Motor neuron (in vitro differentiated cells): Measurements from ENCODE around the gene IGSF3. TPM values are rescaled to one million over a fixed set of nuclear protein-coding genes. Genes with fewer than 3 reads are reported as not detected.
A peak's percentile ranks its signal among the peaks of the same experiment; 100 is the strongest.
"Not testable (repeated sequence)": the region's sequence is repeated elsewhere in the genome, so short reads cannot be mapped to it uniquely, and the experiment has no call there.

ENCODE experiments used
- ATAC-seq, 8 experiments: fragments of 200-7000 bp; cut with Tn5 transposase; replicated peaks in 6 of 8; 2 replicates each; pipeline ENCODE4 v1.8.0; 2021; ENCODE audit warnings: mild to moderate bottlenecking in 8 of 8, moderate library complexity in 8 of 8
- H3K27ac ChIP-seq, 2 donors: fragments of 250-450 bp; sonication (Bioruptor Pico); 2 replicates each; pipeline ENCODE4 v1.9.0; 2021; ENCODE audit warnings: antibody characterized with exemption in 2 of 2, mild to moderate bottlenecking in 2 of 2, moderate library complexity in 1 of 2
- H3K4me1 ChIP-seq, 2 donors: fragments of 250-450 bp; sonication (Bioruptor Pico); replicated peaks in 1 of 2; 2 replicates each; pipeline ENCODE4 v1.6.1; 2021; ENCODE audit warnings: antibody characterized with exemption in 2 of 2, mild to moderate bottlenecking in 2 of 2, moderate library complexity in 1 of 2
- H3K4me3 ChIP-seq, 5 donors: fragments of 250-450 bp; sonication (Bioruptor Pico); 2 replicates each; pipeline ENCODE4 v1.9.0; 2021; ENCODE audit warnings: antibody characterized with exemption in 5 of 5, mild to moderate bottlenecking in 5 of 5, moderate library complexity in 4 of 5
- WGBS, 10 experiments: fragments of 450-650 bp; shearing (Covaris generic); methylation state at CpG; one replicate each; pipeline ENCODE4 v1.0.0; 2022; 5-methylcytosine and 5-hydroxymethylcytosine counted together
- in situ Hi-C, 9 experiments: fragments of 400-800 bp; cut with MboI; loops; one replicate each; pipeline ENCODE4 v1.15.0; 2021; ENCODE audit warnings: low sequenced_read_pairs in 9 of 9, low pct_unique_long_range_greater_than_20kb in 2 of 9; ENCODE audit not compliant: unreplicated experiment in 9 of 9
- total RNA-seq, 8 experiments: library from RNA; unstranded; fragments of 300-600 nt; gene quantifications; 2 replicates each; pipeline versions ENCODE4 v1.2.3 to v1.2.4, GENCODE V29; 2022

IGSF3 gene
- total RNA-seq, 8 experiments from 2014 or later = 4.3 to 57.7 (median 32.6) TPM

DNA sequence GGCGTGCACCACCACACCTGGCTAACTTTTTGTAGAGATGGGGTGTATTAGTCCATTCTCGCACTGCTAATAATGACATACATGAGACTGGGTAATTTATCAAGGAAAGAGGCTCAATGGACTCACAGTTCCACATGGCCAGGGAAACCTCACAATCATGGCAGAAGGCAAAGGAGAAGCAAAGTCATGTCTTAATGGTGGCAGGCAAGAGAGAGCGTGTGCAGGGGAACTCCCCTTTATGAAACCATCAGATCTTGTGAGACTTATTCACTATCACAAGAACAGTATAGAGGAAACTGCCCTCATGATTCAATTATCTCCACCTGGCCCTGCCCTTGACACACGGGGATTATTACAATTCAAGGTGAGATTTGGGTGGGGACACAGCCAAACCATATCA lies 105.1 kb downstream of the IGSF3 start:
- H3K4me3 ChIP-seq, H3K4me1 ChIP-seq, ATAC-seq, H3K27ac ChIP-seq: not testable (repeated sequence)
- in situ Hi-C loops = loop anchor here in 2 of 9 experiments (25.0 kb wide), 1 partner anchor 500 kb away; the partner anchor contains the start of gene TTF2 (in 2 of the 2)
- WGBS, 10 experiments = 81 to 100% (median 90%) methylated on average over 1 to 4 of the region's 4 CpGs; no CpG with 5 or more reads in 3 of the 10 experiments

DNA sequence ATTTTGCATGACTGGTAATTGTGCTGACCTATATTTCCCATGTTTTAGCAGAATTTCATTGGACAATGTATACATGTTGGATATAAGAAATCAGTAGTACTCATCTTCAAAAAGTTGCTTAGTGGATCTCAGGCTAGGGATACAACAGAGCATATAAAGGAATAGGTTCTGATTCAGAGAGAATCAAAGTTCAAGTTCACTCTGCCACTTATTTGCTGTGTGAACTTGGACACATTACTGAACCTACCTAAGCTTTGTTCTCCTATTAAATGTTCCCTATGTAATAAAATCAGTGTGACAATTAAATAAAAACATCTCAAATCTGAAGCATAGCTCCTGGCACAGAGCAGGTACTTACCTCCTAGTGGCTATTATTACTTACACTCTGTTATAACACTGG lies 106.0 kb downstream of the IGSF3 start:
- in situ Hi-C loops = loop anchor here in 2 of 9 experiments (25.0 kb wide), 1 partner anchor 501 kb away; the partner anchor contains the start of gene TTF2 (in 2 of the 2)
- H3K4me1 ChIP-seq = no peaks in the 10 kb centered on the region
- H3K27ac ChIP-seq = no peak overlapping the region
- ATAC-seq = no peak
- no peak overlapping the region for H3K4me3 ChIP-seq

DNA sequence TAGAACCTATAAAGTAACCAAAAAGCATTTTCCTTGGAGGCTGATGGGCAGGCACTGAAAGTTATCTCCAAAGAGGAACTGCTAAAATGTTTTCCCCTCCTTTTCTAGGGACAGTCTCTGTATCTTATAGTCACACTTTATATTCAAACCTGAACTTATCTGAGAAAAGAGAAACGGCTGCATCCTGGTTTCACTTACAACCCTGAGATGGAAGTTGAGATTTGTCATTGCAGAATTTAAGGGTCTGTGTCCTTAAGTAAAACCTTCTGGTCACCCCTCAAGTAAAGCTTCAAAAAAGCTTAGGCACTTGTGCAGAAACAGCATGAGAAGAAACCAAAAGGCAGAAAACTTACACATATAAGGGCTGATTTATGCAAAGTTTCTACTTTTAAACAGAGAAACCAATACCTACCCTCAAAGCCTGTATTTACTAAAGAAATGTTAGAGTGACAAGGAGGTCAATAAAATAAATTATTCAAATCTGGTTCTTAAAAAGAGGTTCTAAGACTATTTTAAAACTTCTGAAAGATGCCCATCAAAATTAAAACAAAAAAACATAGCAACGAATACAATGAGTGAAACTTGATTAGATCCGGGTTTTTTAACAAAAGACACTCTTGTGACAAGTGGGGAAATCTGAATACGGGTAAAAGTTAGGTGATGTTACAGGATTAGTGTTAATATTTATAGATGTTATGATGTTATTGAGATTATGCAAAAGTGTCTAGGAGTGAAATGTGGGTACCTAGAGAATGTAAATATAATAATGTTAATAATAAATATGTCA lies 106.6 kb downstream of the IGSF3 start:
- no peak overlapping the region for H3K27ac ChIP-seq
- 80 to 94% (median 85%) methylated on average over 1 to 4 of the region's 4 CpGs for WGBS, 10 experiments
- in situ Hi-C loops = loop anchor here in 2 of 9 experiments (25.0 kb wide), 1 partner anchor 501 kb away; the partner anchor contains the start of gene TTF2 (in 2 of the 2)
- H3K4me3 ChIP-seq = no peak overlapping the region
- no peak for ATAC-seq
- no peaks in the 10 kb centered on the region for H3K4me1 ChIP-seq

DNA sequence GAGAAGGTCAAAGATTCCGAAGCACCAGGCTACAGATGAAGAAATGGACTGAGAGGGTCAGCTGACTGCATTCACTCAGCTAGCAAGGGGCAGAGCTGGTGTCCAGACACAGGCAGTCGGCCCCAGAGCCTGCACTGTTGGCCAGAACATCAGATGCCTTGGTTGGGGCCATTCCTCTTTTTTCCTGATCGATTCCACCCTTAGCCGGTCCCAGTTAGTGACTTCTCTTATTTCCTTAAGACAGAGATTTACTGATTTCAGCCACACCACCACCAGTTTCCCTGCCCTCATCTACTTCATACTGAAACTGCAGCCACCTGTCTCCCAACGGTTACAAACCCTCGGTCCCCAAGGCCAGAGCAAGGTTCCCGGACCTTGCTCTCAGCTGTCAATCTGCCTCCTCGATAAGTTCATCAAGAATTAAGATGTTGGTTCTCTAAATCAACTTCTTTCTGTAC lies 108.2 kb downstream of the IGSF3 start:
- no peak for ATAC-seq
- 87 to 100% (median 94%) methylated on average over 3 to 8 of the region's 8 CpGs; no CpG with 5 or more reads in 2 of the 10 experiments for WGBS, 10 experiments
- in situ Hi-C loops = loop anchor here in 2 of 9 experiments (25.0 kb wide), 1 partner anchor 503 kb away; the partner anchor contains the start of gene TTF2 (in 2 of the 2)
- Histone ChIP-seq H3K27ac (no peak overlapping the region), H3K4me1 (no peaks in the 10 kb centered on the region), H3K4me3 (no peak overlapping the region)

DNA sequence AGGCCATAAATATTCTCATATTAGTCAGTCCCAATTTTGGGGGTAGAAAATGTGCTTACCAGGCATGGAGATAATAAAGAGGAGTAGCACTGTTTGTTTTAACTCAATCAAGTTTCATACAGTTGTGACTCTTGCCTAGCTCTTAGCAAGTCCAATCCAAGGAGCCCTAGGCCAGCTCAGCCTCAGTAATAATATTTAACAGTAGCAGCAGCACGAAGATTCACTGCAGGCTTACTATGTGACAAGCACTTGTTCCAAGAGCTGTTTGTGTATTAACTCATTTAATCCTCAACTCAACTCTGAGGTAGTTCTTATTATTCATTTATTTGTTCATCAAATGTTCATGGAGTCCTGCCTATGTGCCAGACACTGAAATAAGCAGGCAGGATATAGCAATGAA lies 109.0 kb downstream of the IGSF3 start:
- 56 to 88% (median 67%) methylated on average over 1 of the region's 1 CpG; no CpG with 5 or more reads in 4 of the 10 experiments for WGBS, 10 experiments
- ATAC-seq = no peak
- H3K27ac ChIP-seq = no peak overlapping the region
- in situ Hi-C loops = loop anchor here in 2 of 9 experiments (25.0 kb wide), 1 partner anchor 504 kb away; the partner anchor contains the start of gene TTF2 (in 2 of the 2)
- H3K4me1 ChIP-seq = no peaks in the 10 kb centered on the region
- H3K4me3 ChIP-seq = no peak overlapping the region

DNA sequence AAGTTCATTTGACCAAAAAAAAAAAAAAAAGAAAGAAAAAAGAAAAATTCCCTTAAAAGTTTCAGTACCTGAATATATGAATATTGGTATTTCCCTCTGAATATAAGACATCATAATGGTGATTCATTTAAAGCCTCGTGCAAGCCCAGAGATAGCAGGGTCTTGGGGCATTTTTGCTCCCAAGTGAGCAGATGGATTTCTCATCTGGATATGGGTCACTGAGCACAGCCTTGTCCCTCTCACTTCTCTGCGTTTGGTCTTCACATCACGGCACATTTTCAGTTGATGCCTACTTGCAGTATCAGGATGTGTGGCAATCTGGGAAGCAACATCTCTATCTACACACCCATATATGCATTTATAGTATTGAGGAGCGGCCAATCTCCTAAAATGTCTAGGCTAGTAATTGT lies 109.4 kb downstream of the IGSF3 start:
- WGBS, 10 experiments = 33 to 90% (median 78%) methylated on average over 1 to 4 of the region's 4 CpGs
- ATAC-seq = no peak
- in situ Hi-C loops = loop anchor here in 2 of 9 experiments (25.0 kb wide), 1 partner anchor 504 kb away; the partner anchor contains the start of gene TTF2 (in 2 of the 2)
- H3K4me3 ChIP-seq = no peak overlapping the region
- H3K27ac ChIP-seq = no peak overlapping the region
- no peaks in the 10 kb centered on the region for H3K4me1 ChIP-seq

DNA sequence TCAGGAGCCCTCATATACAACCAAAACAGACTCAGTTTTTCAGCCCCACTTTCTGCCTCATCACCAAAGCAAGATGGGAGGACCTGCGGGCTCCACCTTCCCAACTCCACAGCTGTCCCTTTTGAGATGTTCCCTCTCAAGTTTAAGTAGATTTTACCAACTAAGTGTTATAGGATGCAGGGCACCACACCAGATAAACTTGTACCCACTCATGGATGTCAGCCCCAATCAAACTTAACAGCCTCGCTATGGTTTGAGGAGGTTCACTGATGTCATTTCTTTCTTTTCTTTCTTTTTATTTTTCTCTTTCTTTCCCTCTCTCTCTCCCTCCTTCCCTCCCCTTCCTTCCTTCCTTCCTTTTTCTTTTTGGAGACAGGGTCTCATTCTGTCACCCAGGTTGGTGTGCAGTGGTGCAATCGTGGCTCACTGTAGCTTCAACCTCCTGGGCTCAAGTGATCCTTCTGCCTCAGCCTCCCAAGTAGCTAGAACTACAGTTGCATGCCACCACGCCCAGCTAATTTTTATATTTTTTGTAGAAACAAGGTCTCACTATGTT lies 110.1 kb downstream of the IGSF3 start:
- in situ Hi-C loops = loop anchor here in 2 of 9 experiments (25.0 kb wide), 1 partner anchor 505 kb away; the partner anchor contains the start of gene TTF2 (in 2 of the 2)
- no peak for ATAC-seq
- H3K4me3 ChIP-seq = no peak overlapping the region
- H3K4me1 ChIP-seq = no peaks in the 10 kb centered on the region
- 79 to 100% (median 94%) methylated on average over 1 to 4 of the region's 4 CpGs for WGBS, 10 experiments
- H3K27ac ChIP-seq = no peak overlapping the region

DNA sequence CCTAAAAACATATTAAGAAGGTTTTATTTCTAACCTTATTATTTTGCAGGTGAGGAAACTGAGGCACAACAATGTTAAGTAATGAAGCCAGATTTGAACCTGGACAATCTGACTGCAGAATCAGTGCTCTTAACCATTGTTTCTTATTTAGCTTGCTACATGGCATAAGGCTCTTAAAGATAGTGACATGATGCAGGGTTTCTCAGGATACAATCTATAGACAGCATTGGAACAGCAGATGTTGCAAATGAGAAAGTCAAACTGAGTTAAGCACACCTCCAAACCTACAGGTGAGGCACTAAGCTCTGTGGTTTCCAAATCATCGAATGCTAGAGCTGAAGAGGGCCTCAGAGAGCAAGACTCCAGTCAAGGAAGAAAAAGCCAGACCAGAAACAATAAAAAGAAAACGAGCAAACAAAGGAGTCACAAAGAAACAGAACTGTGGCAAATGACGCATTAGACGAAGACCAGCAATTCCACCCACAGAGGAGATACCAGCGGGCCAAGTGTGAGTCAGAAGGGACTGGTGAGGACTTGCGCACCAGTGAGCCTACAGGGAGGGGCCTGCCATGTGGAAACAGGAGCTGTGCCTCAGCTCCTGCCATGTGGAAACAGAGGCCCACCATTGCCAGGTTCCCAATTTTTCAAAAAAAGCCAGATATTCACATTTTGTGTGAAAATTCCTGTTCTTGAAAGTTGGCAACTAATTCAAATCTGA lies 111.1 kb downstream of the IGSF3 start:
- H3K27ac ChIP-seq = no peak overlapping the region
- WGBS, 10 experiments = 5 to 100% (median 86%) methylated on average over 2 to 6 of the region's 6 CpGs; no CpG with 5 or more reads in 1 of the 10 experiments
- in situ Hi-C loops = loop anchor here in 2 of 9 experiments (25.0 kb wide), 1 partner anchor 506 kb away; the partner anchor contains the start of gene TTF2 (in 2 of the 2)
- H3K4me1 ChIP-seq = no peaks in the 10 kb centered on the region
- H3K4me3 ChIP-seq = no peak overlapping the region
- peak in 3 of 8 experiments; percentile 49 to 99 (median 98) for ATAC-seq

DNA sequence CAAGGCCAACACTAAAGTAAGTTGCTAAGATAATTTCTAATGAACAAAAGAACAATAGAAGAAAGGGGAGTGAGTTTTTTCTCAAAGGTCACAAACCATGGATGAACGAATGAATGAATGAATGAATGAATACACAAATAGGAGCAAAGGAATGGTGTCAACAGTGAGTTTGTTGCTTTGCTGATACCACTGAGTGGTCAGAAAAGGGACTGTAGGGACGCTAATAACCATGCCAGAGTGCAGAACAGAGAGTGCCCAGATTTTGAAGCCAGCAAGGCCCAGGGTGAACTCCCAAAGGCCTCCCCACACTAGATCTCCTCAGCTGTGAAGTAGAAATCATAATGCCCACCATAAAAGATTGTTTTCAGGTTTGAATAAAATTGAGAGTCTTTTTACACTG lies 112.6 kb downstream of the IGSF3 start:
- Histone ChIP-seq H3K27ac (no peak overlapping the region), H3K4me1 (no peaks in the 10 kb centered on the region), H3K4me3 (no peak overlapping the region)
- no peak for ATAC-seq
- in situ Hi-C loops = loop anchor here in 2 of 9 experiments (25.0 kb wide), 1 partner anchor 507 kb away; the partner anchor contains the start of gene TTF2 (in 2 of the 2)
- WGBS, 10 experiments = 75 to 100% (median 94%) methylated on average over 1 to 2 of the region's 2 CpGs; no CpG with 5 or more reads in 1 of the 10 experiments

DNA sequence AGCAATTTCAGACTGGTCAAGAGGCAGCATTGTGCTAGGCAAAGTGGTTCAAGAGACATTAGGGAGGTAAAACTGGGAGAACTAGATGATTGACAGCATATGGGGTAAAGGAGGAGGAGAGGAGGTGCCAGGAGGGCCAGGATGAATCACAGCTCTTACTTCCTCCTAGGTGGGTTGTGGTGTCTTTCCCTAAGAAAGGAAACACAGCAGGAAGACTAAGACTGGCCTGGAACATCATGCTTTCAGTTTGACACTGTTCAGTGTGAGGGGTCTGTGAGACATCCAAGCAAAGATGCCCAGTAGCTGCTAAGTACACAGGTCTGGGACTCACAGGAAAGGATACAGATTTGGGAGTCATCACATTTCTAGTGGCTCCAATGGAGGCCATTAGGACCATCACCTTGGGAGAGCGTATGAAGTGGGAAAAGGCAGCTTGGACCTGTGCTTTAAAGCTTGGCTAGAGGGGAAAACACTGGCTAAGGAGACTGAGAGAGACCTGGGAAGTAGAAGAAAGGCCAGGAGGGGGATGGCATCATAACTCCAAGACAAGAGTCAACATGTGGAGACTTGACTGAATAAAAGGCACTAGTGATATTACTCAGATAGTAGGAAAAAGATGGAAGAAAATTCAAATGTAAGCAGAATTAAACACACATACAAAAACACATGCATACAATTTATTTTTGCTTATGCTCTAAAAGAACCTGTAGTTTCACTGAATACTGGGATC lies 114.0 kb downstream of the IGSF3 start:
- Histone ChIP-seq H3K4me1 (no peaks in the 10 kb centered on the region), H3K4me3 (no peak overlapping the region), H3K27ac (no peak overlapping the region)
- in situ Hi-C loops = loop anchor here in 2 of 9 experiments (25.0 kb wide), 1 partner anchor 509 kb away; the partner anchor contains the start of gene TTF2 (in 2 of the 2)
- no peak for ATAC-seq
- 80 to 100% (median 100%) methylated on average over 1 of the region's 1 CpG; no CpG with 5 or more reads in 5 of the 10 experiments for WGBS, 10 experiments

DNA sequence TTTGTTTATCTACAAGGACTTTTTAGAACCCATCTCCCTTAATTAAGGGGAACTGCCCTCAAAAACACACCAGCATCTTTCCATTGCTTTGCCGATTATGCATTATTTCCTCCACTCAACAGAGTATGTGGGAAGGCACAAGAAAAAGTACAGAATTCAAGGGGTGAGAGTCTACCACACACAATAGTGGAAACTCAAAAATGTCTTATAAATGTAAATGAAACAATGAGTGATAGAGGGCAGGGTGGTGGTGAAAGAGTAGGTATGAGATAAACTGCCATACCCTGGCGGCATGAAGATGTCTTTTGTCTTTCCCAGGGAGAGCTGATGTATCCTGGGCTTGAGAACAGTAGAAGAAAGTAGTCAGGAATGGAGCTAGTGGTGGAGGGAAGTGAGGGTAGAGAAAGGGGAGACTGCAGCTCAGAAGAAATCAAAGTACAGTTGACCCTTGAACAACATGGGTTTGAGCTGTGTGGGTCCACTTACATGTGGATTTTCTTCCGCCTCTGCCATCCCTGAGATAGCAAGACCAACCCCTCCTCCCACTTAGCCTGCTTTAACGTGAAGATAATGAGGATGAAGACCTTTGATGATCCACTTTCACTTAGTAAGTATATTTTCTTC lies 121.1 kb downstream of the IGSF3 start:
- 52 to 98% (median 86%) methylated on average over 2 to 4 of the region's 4 CpGs for WGBS, 10 experiments
- no peak for ATAC-seq
- H3K4me1 ChIP-seq = no peaks in the 10 kb centered on the region
- H3K27ac ChIP-seq = no peak overlapping the region
- in situ Hi-C loops = no loop called here
- no peak overlapping the region for H3K4me3 ChIP-seq

DNA sequence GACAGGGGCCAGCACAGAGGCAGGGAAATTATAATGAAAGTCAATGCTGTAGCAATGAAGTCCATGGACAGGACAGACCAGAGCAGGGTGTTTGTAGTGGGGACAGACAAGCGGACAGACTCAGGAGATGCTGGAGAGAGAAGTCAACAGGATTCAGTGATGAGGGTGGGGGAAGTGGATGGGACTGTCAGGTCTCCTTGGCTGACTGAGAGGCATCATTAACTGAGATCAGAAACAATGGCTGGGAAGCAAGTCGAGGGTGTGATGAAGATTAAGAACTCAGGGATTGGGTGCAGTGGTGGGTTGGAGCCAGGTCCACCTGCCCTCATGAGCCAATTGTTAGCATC lies 122.2 kb downstream of the IGSF3 start:
- no peak for ATAC-seq
- Histone ChIP-seq H3K4me1 (no peaks in the 10 kb centered on the region), H3K27ac (no peak overlapping the region), H3K4me3 (no peak overlapping the region)
- WGBS, 10 experiments = 60 to 100% (median 83%) methylated on average over 1 to 2 of the region's 2 CpGs; no CpG with 5 or more reads in 3 of the 10 experiments
- in situ Hi-C loops = no loop called here
